ENCODE measurements around the gene IL11RA. TPM values are rescaled to one million over a fixed set of nuclear protein-coding genes. Genes with fewer than 3 reads are reported as not detected.
"Not testable (repeated sequence)": the region's sequence is repeated elsewhere in the genome, so short reads cannot be mapped to it uniquely, and the experiment has no call there.

Gene IL11RA
- total RNA-seq, 1 experiment from 2014 or later: 4.8 TPM

DNA sequence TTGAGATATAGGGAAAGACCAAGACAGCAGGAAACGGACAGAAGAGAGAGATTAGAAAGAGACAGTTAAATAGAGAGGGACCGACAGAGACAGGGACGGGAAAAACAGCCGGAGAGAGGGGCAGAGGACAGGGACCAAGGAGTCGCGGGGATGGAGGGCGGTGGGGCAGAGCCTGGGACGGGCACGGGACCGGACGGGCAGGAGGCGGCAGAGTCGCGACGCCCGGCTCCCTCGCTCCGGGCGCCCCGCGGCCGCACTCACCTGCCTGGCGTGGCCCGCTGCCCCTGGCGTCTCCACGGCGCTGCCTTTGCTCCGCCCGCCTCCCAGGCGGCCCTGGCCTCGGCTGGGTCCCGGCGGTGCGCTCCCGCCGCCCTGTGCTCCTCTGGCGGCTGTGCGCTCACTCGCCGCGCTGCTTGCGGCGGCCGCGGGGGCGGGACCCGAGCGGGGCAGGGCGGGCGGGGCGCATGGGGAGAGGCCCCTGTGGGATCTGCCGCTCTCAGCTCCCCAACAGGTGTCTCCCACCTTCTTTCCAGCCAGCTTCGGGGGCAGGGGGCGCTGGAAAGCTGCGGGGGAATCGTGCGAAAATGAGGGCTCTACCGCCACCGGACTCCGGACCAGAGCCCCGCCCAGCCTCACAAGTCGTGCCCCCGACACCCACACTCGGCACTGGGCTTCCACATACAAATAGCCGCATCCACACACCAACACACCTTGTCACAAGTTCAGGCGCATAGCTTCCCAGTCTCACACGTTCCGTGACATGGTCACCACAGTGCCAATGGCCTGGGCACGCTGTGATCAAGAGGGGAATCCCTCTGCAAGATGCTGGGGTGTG is 23.1 kb upstream of the IL11RA start, which contains the start of gene ARID3C:
Gene ARID3C, minus strand, starts transcription at position 411 of the 835 bp plus-strand sequence. CDS start 1,052 bp downstream, outside the sequence.
- no peak for DNase-seq (ENCODE audit: low read depth)

DNA sequence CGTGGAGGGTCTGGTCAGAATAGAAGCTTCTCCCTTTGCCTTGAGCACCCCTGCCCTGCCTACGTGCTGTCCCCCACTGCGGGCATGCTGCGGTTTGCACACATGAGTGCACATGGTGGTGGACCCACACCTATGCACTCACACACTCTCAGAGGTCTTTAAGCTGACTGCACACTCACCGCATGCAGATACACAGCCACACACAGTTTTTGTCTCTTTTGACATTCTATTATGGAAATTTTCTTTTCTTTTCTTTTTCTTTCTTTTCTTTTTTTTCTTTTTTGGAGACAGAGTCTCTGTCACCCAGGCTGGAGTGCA is 22.5 kb upstream of the IL11RA start:
- no peak for DNase-seq (ENCODE audit: low read depth)

DNA sequence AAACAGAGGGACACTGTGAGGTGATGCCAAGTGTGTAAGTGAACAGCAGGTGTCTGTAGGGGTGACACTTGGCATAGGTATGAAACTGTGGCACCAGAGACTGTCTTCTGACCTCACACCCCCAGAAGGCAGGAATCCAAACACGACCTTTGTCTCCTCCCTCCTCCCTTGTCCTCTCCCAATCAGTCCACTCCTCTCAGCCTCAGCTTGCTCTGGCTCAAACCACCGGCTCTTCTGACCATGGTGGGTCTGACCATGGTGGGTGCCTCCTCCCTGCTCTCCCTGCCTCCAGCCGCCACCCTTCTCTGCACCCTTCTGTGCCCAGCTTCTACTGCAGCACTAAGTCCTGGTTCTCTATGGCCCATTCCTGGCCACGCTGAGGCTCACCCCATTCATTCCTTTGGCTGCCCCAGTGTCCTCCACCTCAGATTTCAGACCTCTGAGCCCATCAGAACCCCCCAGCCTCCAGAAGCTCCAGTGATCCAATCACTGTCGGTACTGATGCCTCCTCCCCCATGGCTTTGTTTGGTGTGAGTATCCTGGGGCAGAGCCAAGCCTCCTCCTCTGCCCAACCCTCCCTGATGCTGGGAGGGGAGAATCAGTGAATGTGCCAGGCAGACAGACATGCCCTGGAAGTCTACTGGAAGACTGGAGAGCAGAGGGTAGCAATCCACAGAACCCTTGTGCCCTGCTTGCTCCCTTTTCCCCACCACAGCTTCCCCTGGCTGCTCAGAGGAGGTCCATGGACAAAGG is 21.4 kb upstream of the IL11RA start:
- no peak for DNase-seq (ENCODE audit: low read depth)

DNA sequence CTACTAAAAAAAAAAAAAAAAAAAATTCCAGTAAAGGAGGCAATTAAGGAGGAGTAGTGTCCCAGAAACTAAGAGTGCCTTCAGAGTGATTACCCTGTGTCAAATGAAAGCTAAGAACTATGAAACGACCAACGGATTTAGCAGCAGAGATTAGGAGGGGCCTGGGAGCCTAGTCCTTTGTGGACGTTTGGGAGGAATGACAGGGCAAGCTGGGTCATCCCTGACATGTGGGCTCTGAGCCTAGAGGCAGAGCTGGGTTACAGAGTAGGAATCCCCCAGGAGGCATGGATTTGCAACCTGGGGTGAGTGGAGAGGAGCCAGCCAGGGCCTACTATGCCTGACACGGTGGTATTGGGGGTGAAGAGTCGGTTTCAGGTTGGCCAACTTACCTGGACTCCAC is 18.8 kb upstream of the IL11RA start:
- DNase-seq (ENCODE audit: low read depth): no peak

DNA sequence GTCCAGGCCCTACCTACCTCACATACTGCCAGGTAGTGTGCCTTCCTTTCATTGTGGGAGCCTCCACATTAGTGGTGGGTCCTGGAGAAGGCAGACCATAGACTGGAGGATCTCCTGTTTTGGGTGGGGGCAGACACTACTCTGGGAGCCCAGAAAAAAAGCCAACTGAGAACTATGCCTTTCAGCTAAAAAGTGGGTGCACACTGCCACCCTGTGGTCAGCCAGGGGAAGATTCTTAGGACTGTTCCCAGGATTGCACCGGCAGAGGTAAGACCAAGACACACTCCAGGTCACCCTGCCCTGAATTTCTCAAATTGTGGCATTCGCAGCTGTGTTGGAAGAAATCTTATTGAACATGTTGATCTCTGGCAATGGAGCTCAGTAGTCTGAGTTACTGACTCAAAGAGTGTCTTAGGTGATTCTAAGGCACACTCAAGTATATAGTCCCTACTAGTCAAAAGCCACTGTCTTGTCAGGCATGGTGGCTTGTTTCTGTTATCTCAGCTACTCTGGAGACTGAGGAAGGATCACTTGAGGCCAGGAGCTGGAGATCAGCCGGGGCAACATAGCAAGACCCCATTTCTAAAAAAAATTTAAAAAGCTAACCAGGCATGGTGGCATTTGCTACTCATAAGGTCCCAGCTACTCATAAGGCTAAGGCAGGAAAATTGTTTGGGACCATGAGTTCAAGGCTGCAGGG is 18.0 kb upstream of the IL11RA start:
- DNase-seq (ENCODE audit: low read depth): peak; percentile 53

GRCh38 chr9:34634551-34635248 is 17.3 kb upstream of the IL11RA start:
- DNase-seq (ENCODE audit: low read depth): no peak

GRCh38 chr9:34635556-34635955 is 16.4 kb upstream of the IL11RA start:
- DNase-seq (ENCODE audit: low read depth): no peak

DNA sequence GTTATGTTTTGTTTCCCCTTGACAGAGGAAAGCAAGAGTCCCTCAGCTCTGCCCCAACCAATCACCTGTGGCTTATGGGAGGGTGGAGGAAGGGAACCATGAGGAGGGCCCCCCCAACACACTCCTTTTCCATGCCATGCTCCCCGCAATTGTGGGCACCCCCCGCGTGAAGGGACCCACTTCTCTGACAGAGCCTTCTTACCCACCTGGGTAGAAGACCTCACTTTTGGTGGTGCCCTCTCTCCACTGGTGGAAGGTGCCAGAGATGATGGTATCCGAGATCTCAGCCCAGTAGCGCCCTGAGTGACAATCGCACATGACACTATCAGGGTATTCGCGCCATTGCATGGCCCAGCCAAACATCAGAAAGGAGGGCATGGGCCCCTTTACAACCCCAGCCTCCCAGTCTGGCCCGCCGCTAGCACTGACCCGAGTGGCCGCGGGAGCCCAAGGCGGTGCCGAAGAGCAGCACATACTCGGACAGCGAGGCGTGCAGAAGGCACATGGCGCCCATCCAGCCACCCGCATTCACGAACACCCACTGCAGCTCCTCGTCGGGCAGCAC is 15.1 kb upstream of the IL11RA start:
- DNase-seq (ENCODE audit: low read depth): no peak

DNA sequence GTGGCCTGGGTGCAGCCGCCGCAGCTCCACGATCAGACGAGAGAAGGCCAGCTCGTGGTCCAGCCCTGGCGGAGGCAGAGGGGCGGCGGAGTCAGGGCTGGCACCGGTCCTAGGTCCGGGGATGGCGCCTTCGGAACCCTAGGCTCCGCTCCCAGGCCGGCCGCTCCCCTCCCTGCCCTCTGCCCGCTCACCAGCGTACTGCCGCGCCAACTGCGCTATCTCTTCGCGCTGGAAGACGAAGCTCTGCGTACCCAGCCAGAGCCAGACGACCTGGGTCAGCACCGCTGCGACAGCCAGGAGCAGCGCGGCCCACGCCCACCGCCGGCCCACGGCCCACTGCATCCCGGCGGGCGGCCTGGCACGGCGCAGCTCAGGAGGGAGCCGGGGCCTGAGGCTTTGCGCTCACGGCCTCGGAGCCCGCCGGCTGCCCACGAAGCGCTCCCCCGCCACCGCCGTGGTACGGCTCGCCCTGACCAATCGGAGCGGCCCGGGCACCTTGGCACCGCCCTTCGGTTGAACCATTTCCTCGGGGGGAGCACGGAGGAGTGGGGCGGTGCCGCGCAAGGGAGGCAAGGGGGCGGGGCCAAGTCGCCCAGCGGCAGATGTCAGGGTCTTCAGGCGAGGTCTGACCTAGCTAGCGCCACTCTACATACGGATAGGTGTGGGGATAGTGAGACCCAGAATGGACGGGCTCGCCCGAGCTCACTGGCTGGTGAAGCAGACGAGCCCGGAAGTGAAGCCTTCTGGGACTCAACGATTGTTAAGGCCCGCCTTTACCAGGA is 14.4 kb upstream of the IL11RA start, which contains the start of gene SIGMAR1:
Gene SIGMAR1, minus strand, starts transcription at position 432 of the 782 bp plus-strand sequence. Its CDS starts 90 bp downstream, at position 342.
- DNase-seq (ENCODE audit: low read depth): peak; percentile 83

GRCh38 chr9:34638138-34638445 is 13.9 kb upstream of the IL11RA start:
- no peak for DNase-seq (ENCODE audit: low read depth)

DNA sequence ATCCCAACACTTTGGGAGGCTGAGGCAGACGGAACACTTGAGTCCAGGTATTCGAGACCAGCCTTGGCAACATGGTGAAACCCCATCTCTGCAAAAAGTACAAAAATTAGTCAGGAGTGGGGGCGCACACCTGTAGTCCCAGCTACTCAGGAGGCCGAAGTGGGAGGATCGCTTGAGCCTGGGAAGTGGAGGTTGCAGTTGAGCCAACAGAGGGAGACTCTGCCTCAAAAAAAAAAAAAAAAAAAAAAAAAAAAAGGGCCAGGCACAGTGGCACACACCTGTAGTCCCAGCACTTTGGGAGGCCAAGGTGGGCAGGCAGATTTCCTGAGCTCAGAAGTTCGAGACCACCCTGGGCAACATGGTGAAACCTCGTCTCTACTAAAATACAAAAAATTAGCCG is 12.7 kb upstream of the IL11RA start:
- not testable (repeated sequence) for DNase-seq (ENCODE audit: low read depth)

GRCh38 chr9:34642679-34643078 is 9.3 kb upstream of the IL11RA start:
- DNase-seq (ENCODE audit: low read depth): no peak

DNA sequence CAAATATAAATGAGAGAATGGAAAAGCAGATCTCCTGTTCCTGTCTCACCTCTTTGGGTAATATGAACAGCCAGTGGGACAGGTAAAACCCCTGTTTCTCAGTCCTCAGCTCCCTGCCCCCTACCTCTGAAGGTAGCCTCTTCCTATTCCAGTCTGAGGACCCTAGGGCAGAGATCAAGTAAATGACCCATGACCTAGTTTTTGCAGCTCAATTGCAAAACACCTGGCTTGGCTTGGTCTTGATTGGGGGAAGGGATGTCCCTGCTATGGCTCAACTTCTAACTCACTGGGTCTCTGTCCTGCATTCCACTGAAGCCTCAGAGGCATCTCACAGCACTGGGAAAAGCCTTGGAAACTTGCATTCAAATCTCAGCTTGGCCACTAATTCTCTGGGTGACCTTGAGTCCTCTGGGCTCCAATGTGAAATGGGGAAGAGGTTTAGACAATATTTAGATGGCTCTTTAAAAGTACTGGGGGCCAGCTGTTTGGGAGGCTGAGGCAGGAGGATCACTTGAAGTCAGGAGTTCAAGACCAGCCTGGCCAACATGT is 7.1 kb upstream of the IL11RA start:
- no peak for DNase-seq (ENCODE audit: low read depth)

DNA sequence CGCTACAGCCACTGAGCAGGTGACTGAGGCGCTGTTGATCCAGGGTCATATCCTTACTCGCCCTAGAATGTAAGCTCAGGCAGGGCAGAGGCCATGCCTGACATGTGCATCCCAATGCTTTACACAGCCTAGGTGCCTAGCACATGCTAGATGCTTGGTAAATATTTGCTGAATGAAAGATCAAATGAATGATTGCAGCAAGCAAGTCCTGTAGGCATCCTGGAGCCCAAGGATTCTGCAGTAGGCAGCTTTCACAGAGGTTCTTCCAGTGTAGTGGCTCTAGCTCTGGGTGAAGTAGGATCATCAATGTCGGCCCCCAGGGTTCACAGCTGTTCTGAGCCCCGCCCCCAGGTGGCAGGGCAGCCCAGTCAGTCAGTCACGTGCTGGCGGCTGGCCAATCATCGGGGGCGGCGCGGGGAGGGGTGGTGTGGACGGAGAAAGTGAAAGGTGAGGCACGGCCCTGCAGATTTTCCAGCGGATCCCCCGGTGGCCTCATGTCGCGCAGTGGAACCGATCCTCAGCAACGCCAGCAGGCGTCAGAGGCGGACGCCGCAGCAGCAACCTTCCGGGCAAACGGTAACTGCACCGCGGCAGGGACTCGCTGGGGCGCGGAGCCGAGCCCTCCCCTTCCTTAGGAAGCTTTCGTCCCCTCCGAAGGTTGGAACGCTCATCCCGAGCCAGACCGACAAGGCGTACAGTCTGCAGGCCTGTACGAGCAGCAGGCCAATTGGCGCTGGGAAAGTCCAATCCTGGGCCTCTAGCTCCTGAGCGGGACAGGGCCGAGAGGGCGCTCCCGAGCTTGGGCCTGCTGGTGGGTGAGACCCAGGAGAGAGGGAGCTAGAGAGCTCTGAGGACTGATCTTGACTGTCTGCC is 5.5 kb upstream of the IL11RA start, which contains the start of gene GALT:
Gene GALT, plus strand, starts transcription at position 465 of the 873 bp plus-strand sequence. Its CDS starts 30 bp downstream, at position 495.
- peak; percentile 87 for DNase-seq (ENCODE audit: low read depth)

DNA sequence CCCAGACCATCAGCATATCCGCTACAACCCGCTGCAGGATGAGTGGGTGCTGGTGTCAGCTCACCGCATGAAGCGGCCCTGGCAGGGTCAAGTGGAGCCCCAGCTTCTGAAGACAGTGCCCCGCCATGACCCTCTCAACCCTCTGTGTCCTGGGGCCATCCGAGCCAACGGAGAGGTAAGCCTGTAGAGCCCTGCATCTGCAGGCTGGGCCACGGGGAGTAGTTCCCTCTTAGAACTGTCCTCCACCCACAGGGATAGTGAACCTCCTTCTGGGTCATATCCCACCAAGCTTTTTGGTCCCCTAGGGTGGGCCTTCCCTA is 4.9 kb upstream of the IL11RA start:
- DNase-seq (ENCODE audit: low read depth): no peak

- DNase-seq (ENCODE audit: low read depth): no peak
These were observed 4.3 kb upstream of the IL11RA start for GRCh38 chr9:34647651-34648050.

- DNase-seq (ENCODE audit: low read depth): no peak
These were observed 3.3 kb upstream of the IL11RA start for GRCh38 chr9:34648673-34649072.

- no peak for DNase-seq (ENCODE audit: low read depth)
These were observed 1.2 kb upstream of the IL11RA start for GRCh38 chr9:34650816-34651215.

- no peak for DNase-seq (ENCODE audit: low read depth)
These were observed 664 bp upstream of the IL11RA start for GRCh38 chr9:34651321-34651720.
